ENCODE measurements around the gene CASP5.
"Not testable (repeated sequence)": the region's sequence is repeated elsewhere in the genome, so short reads cannot be mapped to it uniquely, and the experiment has no call there.

Gene CASP5

DNA sequence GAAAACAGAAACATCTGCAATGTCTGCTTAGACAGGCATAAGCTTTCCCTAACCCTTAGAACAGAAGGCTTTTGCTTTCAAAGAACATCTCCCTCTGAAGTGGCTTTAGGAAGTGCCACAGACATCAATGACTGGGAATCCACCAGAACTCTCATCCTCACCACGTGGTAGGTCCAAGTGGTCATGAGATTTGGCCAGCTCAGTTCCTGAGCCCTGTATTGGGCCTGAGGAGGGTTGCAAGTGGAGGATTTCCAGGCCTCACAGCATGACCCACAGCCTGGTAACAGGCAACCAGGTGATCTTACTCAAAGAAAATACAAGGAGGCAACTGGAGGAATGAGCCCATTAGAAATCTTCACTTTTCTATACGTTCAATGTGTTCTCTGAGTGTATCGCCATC lies 10.4 kb upstream of the CASP5 start:
- no peak for DNase-seq

DNA sequence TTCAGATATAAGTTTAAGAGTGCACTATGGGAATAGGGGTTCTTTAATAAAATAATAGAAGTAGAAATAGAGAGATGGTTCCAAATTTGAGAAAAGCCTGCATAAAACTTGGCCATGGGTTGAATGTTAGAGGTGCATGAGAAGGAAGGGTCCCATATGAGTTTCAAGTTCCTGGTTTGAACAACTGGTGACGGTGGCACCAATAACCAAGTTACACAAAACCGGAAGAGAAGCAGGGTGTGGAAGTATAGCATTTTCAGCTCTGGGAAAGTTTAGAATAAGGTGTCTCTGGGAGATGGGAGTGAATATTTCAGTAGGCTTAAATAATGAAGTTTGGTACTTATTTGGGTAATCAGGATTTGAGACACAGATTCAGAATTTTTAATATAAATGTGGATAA lies 9.5 kb upstream of the CASP5 start:
- DNase-seq, result no peak

DNA sequence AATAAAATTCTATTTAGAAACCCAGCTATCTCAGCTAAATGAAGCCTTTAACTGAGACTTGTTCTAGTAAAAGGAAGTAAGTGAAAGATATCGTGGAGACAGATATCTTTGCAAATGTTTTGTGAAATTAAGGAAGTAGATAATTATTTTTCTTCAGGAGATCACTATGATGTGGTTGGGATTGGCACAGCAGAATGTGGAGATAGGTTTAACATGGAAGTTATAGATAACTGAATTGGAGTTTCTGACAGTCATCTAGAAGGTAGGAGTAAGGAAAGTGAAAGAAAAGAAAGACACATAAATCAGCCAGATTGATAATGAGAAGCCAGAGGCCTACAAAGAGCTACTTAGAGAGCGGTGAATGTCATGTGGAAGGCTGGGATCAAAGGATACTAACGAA lies 4.7 kb upstream of the CASP5 start:
- DNase-seq, result no peak

GRCh38 chr11:105024394-105024793 lies 1.4 kb upstream of the CASP5 start:
- no peak for DNase-seq

GRCh38 chr11:105022527-105022926 lies 441 bp downstream of the CASP5 start:
- DNase-seq, result no peak

DNA sequence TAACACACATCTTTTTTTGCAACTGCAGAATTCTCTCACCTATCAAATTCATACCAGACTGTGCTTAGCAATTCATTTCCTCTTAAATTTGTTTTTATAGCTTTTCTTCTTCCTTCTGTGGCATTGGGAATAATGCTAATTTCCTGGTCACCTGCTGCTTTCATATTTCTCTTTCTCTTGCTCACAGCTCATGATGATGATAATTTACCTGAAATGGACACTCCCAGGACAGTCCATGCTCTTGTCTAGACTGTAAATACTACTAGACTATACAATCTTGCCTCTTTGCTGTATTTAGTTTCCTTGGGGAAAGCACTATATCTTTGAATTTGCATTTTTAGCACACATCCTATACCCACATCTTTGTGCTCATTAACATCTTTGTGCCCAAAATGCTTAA lies 15.5 kb downstream of the CASP5 start:
- DNase-seq, result no peak

- no peak for DNase-seq
Observed at GRCh38 chr11:105005451-105005845, 17.5 kb downstream of the CASP5 start.

GRCh38 chr11:105004021-105004420 lies 18.9 kb downstream of the CASP5 start:
- no peak for DNase-seq

- DNase-seq, result no peak
Observed at GRCh38 chr11:105003151-105003550, 19.8 kb downstream of the CASP5 start.

DNA sequence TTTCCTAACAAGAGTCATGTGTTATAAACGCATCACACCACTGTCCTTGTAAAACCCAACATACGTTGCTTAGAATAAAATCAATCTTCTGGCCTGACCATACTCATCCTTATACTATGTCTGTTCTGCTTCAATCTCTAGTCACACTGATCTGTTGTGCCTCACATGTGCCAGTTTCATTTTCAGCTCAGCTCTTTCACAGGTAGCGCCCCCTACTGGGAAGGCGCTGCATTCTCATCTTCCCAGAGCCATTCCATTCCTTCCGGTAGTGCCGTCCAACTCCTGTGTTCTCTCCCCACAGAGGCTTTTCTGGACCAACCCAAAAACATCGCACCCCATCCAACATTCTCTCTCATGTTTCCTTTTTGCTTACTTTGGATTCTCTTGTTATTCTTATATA lies 22.2 kb downstream of the CASP5 start:
- no peak for DNase-seq

- no peak for DNase-seq
Observed at GRCh38 chr11:105000167-105000566, 22.8 kb downstream of the CASP5 start.

GRCh38 chr11:104999721-105000120 lies 23.2 kb downstream of the CASP5 start:
- no peak for DNase-seq

- no peak for DNase-seq
Observed at GRCh38 chr11:104997288-104997687, 25.7 kb downstream of the CASP5 start.

DNA sequence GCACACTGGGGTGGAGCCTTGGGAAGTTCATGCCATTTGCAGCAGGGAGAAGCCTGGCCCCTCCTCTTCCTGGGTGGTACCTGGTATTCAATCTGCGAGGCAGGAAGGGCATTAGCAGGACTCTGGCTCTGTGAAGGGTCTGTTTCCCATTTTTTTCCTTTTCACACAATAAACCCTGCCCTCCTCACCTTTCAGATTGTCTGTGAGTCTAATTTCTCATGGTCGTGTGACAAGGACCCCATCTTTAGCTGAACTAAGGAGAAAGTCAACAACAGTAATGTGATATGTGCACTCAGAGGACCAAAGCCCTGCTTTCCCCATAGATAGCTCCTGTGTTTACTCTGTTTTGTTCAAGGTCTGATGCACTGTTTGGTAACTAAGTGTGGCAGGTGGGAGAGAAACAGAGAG lies 28.0 kb downstream of the CASP5 start:
- DNase-seq, result peak; percentile 73

- DNase-seq, result no peak
Observed at GRCh38 chr11:104992781-104993180, 30.2 kb downstream of the CASP5 start.

- DNase-seq, result no peak
Observed at GRCh38 chr11:104991994-104992393, 31.0 kb downstream of the CASP5 start.

DNA sequence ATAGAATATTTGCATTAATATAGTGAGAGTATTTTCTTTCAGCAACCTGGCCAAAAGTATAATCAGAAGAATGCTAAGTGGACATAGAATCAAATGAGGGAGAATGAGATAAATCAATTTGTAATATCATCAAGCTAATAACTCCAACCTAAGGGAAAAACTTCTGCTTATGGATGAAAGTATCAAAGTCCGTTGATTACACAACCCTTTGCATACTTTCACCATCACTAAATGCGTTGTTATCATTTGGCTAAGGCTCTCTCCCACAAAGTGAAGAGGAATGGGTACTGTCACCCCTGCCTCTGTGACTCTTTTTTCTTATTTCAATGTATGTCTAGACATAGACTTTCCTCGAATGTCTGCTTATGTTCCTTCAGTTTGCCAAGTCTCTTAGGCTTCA lies 38.2 kb downstream of the CASP5 start:
- no peak for DNase-seq

- no peak for DNase-seq
Observed at GRCh38 chr11:104979839-104980238, 43.1 kb downstream of the CASP5 start.

DNA sequence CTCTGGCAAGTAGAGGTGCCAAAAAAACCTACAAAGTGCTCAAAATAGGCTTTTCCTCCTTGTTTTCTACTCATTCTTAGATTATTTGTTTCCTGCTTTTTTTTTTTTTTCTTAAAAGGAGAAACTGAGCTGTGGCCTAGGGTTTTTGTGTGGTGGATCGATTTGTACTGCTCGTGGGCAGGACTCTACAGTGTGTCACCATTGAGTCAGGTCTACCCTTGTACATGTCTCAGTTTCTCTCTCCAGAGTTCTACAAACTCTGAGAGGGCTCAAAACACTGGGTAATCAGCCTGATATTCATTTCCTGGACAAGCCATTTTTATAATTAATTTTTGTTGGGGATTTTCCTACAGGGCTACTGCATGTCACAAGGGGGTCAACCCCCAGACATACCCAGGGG lies 49.4 kb downstream of the CASP5 start:
- DNase-seq, result no peak

- not testable (repeated sequence) for DNase-seq
Observed at GRCh38 chr11:104972924-104973323, 50.0 kb downstream of the CASP5 start.

DNA sequence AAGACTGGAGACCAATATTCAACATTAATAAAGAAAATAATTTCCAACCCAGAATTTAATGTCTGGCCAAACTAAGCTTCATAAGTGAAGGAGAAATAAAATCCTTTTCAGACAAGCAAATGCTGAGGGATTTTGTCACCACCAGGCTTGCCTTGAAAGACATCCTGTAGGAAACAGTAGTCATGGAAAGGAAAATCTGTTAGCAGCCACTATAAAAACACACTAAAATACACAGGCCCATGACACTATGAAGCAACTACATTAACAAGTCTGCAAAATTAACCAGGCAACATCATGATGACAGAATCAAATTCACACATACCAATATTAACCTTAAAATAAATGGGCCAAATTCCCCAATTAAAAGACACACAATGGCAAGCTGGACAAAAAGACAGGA lies 52.2 kb downstream of the CASP5 start:
- DNase-seq, result no peak

- no peak for DNase-seq
Observed at GRCh38 chr11:104968856-104969776, 53.9 kb downstream of the CASP5 start.

DNA sequence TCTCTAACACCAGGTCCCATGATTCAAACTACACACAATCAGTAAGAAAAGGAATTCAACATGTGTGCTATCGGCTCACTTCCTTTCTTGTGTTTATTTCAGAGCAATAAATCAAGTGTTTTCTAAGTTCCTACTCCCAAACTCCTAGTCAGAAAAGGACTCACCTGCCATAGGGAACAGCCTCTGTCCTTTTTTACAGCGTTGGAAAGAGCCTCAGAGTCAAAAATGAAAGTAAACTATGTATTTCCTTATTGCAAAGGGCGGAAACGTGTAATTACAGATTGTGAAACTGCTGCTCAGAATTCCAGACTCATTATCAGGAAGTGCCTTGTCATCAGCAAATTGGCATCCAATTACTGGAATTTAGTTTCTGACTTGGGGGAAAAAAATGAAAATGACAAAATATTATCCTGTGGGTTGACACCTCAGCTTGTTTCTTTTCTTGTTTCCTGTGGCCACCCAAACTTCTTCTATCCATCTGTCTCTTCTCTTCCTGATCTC lies 54.6 kb downstream of the CASP5 start, which contains the start of gene CASP4:
TSS of gene CASP4 (minus strand) at position 220 of the 501 bp plus-strand sequence. CDS start at position 171, 49 bp downstream.
- peak; percentile 30 for DNase-seq

- no peak for DNase-seq
Observed at GRCh38 chr11:104967534-104968354, 55.2 kb downstream of the CASP5 start.
